K562 (cell line): Measurements from ENCODE around the gene ASPDH.

Source experiments
- ARHGAP35 ChIP-seq: fragments of 450-650 bp; IDR thresholded peaks from 2 replicates; pipeline ENCODE4 v1.6.1; 2018; ENCODE audit not compliant: partially characterized antibody
- ZNF143 ChIP-seq: sonication (generic); formaldehyde crosslinking; IDR thresholded peaks from 2 replicates; pipeline ENCODE4 v1.9.0; 2022; ENCODE audit warnings: mild to moderate bottlenecking, missing genetic modification reagents
- TF ChIP-seq, protein P1 (sequence below), 3 experiments: IDR thresholded peaks in 2 of 3; conservative IDR thresholded peaks in 1 of 3; 2 replicates each; pipeline ENCODE4 v1.5.1; 2011 to 2012; ENCODE audit warnings: low read length in 3 of 3, mild to moderate bottlenecking in 3 of 3, control low read depth in 2 of 3, improper control_type of control experiment in 1 of 3, inconsistent platforms in 1 of 3, low read depth in 1 of 3, mixed read lengths in 1 of 3, moderate library complexity in 1 of 3; ENCODE audit not compliant: insufficient read depth in 2 of 3

GRCh38 chr19:50467566-50467965 lies 46.1 kb downstream of the ASPDH start:
- no peak for TF ChIP-seq ARHGAP35
- TF ChIP-seq, protein P1, sequence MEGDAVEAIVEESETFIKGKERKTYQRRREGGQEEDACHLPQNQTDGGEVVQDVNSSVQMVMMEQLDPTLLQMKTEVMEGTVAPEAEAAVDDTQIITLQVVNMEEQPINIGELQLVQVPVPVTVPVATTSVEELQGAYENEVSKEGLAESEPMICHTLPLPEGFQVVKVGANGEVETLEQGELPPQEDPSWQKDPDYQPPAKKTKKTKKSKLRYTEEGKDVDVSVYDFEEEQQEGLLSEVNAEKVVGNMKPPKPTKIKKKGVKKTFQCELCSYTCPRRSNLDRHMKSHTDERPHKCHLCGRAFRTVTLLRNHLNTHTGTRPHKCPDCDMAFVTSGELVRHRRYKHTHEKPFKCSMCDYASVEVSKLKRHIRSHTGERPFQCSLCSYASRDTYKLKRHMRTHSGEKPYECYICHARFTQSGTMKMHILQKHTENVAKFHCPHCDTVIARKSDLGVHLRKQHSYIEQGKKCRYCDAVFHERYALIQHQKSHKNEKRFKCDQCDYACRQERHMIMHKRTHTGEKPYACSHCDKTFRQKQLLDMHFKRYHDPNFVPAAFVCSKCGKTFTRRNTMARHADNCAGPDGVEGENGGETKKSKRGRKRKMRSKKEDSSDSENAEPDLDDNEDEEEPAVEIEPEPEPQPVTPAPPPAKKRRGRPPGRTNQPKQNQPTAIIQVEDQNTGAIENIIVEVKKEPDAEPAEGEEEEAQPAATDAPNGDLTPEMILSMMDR (IDR thresholded peaks at IDR 0.05 in 2 of 3, conservative IDR thresholded peaks at IDR 0.05 in 1 of 3; ENCODE audit: insufficient read depth in 2 of 3, low read depth in 1 of 3, low read length in 3 of 3): no peak
- TF ChIP-seq ZNF143 (CRISPR knock-in tag): no peak
